Measurements from ENCODE around the gene MRPL53.
"Not testable (repeated sequence)": the region's sequence is repeated elsewhere in the genome, so short reads cannot be mapped to it uniquely, and the experiment has no call there.

MRPL53 gene

GRCh38 chr2:74482801-74483674, 10.6 kb upstream of the MRPL53 start, which contains the start of the genes CCDC142 and TTC31:
CCDC142 (minus strand) TSS chr2:74482998; CDS start chr2:74482837, 161 bp downstream.
TTC31 (plus strand) TSS chr2:74483081; CDS start chr2:74483096, 15 bp downstream.
- peak; percentile 77 to 99 (median 93) for DNase-seq

- DNase-seq = peak in 11 of 51 donors; percentile 26 to 83 (median 63)
These were observed 9.7 kb upstream of the MRPL53 start for GRCh38 chr2:74481961-74482800.

- no peak for DNase-seq
These were observed 9.0 kb upstream of the MRPL53 start for GRCh38 chr2:74481431-74481830.

DNA sequence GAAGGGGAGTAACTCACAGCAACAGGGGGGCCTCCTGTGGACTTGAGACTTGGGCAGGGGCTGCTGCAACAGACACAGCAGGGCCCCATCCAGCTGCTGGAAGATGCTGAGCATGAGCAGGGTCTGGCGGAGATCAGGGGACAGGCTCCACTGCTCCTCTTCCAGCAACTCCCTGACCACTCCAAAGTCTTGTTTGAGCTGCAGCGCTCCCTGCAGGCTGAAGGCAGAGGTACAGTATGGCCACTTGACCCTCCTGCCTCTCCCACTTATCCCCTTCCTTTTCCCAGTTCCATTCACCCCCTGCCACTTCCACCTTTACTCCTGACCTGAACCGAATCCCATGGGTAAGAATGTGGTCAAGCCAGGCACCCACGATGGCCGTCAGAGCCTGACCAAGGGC, 2.4 kb upstream of the MRPL53 start:
- peak in 1 of 51 donors; percentile 10 for DNase-seq

GRCh38 chr2:74474481-74474880, 2.0 kb upstream of the MRPL53 start:
- no peak for DNase-seq

- peak in 1 of 51 donors; percentile 44 for DNase-seq
These were observed 422 bp upstream of the MRPL53 start for GRCh38 chr2:74472945-74473258.

GRCh38 chr2:74471332-74472065, 981 bp downstream of the MRPL53 start:
- no peak for DNase-seq

GRCh38 chr2:74470742-74471141, 1.7 kb downstream of the MRPL53 start:
- DNase-seq = not testable (repeated sequence)

DNA sequence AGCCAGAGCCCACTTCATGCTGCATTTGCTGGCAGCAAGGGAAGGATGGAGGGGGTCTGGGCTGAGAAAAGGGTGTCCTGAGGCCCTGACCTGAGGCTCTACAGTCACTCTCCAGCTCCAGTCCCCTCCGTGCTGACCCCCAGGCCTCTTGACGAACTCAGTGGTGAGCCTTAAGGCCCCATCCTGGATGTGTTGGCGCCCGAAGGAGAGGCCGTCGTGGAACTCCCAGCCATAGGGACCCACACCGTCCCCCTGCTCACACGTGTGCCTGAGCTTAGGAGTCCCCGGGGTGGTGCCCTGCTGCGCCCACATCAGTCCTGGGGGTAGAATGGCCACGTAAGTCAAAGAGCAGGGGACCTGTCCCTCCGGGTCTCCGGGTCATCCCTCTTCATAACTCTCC, 8.1 kb downstream of the MRPL53 start:
- DNase-seq = no peak

GRCh38 chr2:74462786-74463105, 9.7 kb downstream of the MRPL53 start:
- no peak for DNase-seq

- no peak for DNase-seq
These were observed 10.3 kb downstream of the MRPL53 start for GRCh38 chr2:74462054-74462785.

DNA sequence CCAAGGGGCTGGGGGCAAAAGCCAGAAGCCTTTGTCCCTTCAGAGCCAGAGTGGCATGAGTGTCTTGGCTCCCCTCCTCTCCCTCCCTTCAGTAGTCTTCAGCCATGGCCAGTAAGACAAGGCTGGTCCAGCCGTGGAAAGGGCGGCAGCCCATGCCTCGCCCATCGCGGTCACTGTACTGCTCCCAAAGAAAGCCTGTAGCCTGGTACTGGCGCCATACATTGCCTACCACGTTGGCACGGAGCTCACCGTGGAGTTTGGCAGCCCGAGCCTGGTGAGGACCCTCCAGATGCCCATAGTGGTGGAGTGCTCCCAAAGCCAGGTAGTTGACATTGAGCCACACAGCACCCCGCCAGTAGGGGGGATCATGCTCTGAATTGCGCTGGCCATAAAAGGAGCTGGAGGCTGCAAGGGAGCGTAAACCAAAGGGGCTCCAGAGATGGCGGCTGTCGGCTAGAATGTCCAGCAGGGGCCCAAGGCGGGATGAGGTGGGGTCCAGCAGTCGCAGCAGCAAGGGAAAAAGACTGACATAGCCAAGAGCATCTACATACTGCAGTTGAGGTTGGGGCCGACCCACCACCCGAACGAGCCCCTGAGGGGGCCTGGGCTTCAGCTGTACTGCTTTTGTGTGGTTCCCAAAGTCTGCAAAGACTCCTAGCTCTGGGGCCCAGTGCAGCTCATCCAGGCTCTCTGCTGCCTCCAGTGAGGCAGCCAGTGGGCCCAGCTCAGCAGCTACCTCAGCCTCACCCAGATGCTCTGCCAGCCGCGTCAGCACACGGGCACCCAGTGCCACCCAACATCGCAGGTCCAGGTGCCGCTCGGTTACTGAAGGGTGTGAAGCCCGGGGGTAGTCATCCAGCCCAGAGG, 11.1 kb downstream of the MRPL53 start:
- DNase-seq = no peak

DNA sequence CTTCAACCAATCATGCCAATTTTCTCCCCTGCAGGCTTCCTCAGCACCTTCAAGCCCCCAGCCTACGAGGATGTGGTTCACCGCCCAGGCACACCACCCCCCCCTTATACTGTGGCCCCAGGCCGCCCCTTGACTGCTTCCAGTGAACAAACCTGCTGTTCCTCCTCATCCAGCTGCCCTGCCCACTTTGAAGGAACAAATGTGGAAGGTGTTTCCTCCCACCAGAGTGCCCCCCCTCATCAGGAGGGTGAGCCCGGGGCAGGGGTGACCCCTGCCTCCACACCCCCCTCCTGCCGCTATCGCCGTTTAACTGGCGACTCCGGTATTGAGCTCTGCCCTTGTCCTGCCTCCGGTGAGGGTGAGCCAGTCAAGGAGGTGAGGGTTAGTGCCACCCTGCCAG, 12.3 kb downstream of the MRPL53 start:
- not testable (repeated sequence) for DNase-seq

- DNase-seq = not testable (repeated sequence)
These were observed 12.9 kb downstream of the MRPL53 start for GRCh38 chr2:74459503-74460118.

DNA sequence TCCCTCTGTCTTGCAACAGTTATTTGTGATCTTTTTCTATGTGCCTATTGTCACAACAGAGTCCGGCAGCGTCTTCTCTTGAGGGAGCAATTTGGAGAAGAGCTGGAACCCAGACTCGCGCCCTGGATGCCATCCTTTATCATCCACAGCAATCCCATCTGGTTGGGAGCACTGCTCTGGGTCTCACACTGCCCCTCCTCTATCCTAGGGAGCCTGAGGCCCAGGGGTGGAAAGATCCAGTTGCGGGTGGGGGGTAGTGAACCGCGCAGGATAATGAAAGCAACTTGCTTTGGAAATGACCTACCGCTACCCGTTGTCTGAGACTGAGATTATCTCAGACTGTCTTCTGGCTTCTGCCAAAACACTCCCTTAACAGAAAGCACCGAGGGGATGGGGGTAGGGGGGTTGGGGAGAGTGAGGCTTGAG, 13.5 kb downstream of the MRPL53 start:
- DNase-seq = no peak

DNA sequence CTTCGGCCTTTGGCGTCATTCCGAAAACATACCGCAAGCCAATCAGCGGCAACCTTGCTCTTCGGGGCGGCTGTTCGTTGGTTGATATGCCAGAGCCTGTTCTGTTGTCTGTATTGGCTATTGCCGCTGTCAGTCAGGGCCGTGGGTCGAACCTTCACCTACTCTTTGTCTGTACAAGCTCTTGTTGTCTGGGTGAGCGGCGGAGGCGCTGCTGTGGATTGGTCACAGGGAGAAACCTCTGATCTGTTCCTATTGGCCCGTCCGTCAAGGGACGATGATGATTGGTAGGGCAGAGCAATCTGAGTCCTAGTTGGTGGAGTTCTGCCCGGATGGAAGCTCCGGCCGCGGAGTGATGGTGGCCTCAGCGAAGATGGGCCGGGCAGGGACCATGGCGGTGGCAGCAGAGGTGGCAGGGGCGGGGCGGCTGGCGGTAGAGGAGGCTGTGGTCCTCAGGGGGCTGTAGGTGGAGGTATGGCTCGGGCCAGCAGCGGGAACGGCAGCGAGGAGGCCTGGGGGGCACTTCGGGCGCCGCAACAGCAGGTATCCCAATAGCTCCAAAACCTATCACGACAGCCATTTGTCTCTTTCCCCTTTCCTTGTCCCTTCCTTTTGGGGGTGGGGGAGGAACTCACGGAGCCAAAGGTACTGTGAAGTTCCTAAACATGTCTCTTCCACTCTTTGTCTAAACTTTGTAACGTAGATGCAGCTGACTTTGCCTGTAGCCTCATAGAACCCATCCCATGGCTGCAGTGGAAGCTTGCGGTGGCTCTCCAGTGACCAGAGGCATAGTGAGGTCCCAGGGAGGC, 14.1 kb downstream of the MRPL53 start, which contains the start of gene WBP1:
Gene WBP1, plus strand, starts transcription at position 307 of the 806 bp plus-strand sequence. Its CDS starts 165 bp downstream, at position 472.
- DNase-seq = peak; percentile 72 to 100 (median 99)

GRCh38 chr2:74457549-74458131, 14.8 kb downstream of the MRPL53 start:
- peak in 32 of 51 donors; percentile 20 to 81 (median 61) for DNase-seq

DNA sequence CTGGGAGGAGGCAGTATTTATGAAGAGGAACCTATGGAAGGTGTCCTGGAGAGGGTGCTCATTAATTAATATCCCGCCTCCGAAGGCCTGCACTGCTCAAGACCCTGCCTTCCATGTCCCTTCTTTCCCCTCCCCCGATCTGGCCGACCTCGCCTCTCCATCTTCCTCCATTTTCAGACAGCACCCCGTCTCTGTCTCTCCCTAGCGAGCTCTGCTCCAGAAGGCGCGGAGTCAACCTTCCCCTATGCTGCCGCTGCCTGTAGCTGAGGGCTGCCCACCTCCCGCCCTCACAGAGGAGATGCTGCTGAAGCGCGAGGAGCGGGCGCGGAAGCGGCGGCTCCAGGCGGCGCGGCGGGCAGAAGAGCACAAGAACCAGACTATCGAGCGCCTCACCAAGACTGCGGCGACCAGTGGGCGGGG, 15.3 kb downstream of the MRPL53 start:
- peak in 3 of 51 donors; percentile 48 to 72 (median 50) for DNase-seq
